ENCODE results near the gene KIFBP. TPM values are rescaled to one million over a fixed set of nuclear protein-coding genes. Genes with fewer than 3 reads are reported as not detected.
A peak's percentile ranks its signal among the peaks of the same experiment; 100 is the strongest.

KIFBP gene
- total and polyA plus RNA-seq, 2 experiments from 2014 or later: 54.0 to 56.5 TPM

- no peak for DNase-seq
- in situ Hi-C loops (cut with MboI): no loop called here
- Histone ChIP-seq H3K36me3 (ENCODE audit: low read depth) (no peaks in the 10 kb centered on the region), H3K27ac (peak overlapping the region; percentile 89), H4K20me1 (ENCODE audit: insufficient read depth) (no peaks in the 10 kb centered on the region), H3K27me3 (replicated peaks; ENCODE audit: insufficient read depth) (no peaks in the 10 kb centered on the region), H3K4me2 (ENCODE audit: unreplicated experiment) (peak overlapping the region; percentile 69), H2AFZ (0 out of 2 replicates have a peak overlapping the region, but pooled peaks have one; percentile 72), H3K9ac (peak overlapping the region; percentile 64), H3K9me2 (ENCODE audit: insufficient read depth) (no peaks in the 10 kb centered on the region), H3F3A (ENCODE audit: insufficient read depth) (peaks cover 42% of the 10 kb centered on the region), H3K4me3 (no peak overlapping the region), H3K79me2 (ENCODE audit: insufficient read depth) (no peaks in the 10 kb centered on the region), H3K4me1 (ENCODE audit: insufficient read depth) (peaks cover 47% of the 10 kb centered on the region), H3K9me3 (ENCODE audit: low read depth) (no peaks in the 10 kb centered on the region)
- 92 to 93% methylated on average over 6 of the region's 6 CpGs for WGBS, 2 experiments (ENCODE audit: low coverage in 1 of 2, low lambda C conversion rate in 2 of 2, missing lambda C conversion rate in 2 of 2)
- TF ChIP-seq EZH2 (IDR thresholded peaks at IDR 0.05; ENCODE audit: insufficient read depth, poor library complexity, severe bottlenecking): no peak
- no peak for TF ChIP-seq EZH2phosphoT487 (IDR thresholded peaks at IDR 0.05; ENCODE audit: insufficient read depth, low read depth)
Measured at GRCh38 chr10:69064762-69065328, 76.2 kb downstream of the KIFBP start.

- Histone ChIP-seq H3K9ac (peak overlapping the region; percentile 64), H3K9me3 (ENCODE audit: low read depth) (no peaks in the 10 kb centered on the region), H3K9me2 (ENCODE audit: insufficient read depth) (no peaks in the 10 kb centered on the region), H3K27me3 (replicated peaks; ENCODE audit: insufficient read depth) (no peaks in the 10 kb centered on the region), H3K4me3 (peak overlapping the region; percentile 44), H3K4me1 (ENCODE audit: insufficient read depth) (peaks cover 44% of the 10 kb centered on the region), H3K27ac (peak overlapping the region; percentile 89), H2AFZ (peak overlapping the region; percentile 72), H4K20me1 (ENCODE audit: insufficient read depth) (no peaks in the 10 kb centered on the region), H3F3A (ENCODE audit: insufficient read depth) (peaks cover 41% of the 10 kb centered on the region), H3K79me2 (ENCODE audit: insufficient read depth) (no peaks in the 10 kb centered on the region), H3K36me3 (ENCODE audit: low read depth) (no peaks in the 10 kb centered on the region), H3K4me2 (ENCODE audit: unreplicated experiment) (peak overlapping the region; percentile 69)
- 41% methylated on average over 8 of the region's 8 CpGs for WGBS, 2 experiments (ENCODE audit: low coverage in 1 of 2, low lambda C conversion rate in 2 of 2, missing lambda C conversion rate in 2 of 2)
- peak; percentile 86 for DNase-seq
- TF ChIP-seq EZH2 (IDR thresholded peaks at IDR 0.05; ENCODE audit: insufficient read depth, poor library complexity, severe bottlenecking): no peak
- no peak for TF ChIP-seq EZH2phosphoT487 (IDR thresholded peaks at IDR 0.05; ENCODE audit: insufficient read depth, low read depth)
- in situ Hi-C loops (cut with MboI): no loop called here
Measured at GRCh38 chr10:69065406-69066361, 77.1 kb downstream of the KIFBP start.

Other genes with a start within 250 kb of the KIFBP start
- gene STOX1, start 161.3 kb upstream of the KIFBP start, total RNA-seq (2014; rRNA removed; shearing (Covaris generic)): 0.25 TPM in 1 of 2 replicates, not detected in the other
- gene STOX1, start 161.3 kb upstream of the KIFBP start, polyA plus RNA-seq (2016; fragmentation: Nextera tagmentation; extraction: Ambion mirVana): not detected in 2 replicates
- gene DDX50, start 87.5 kb upstream of the KIFBP start, total RNA-seq (2014; rRNA removed; shearing (Covaris generic)): 49.0 and 63.4 TPM in 2 replicates
- 40.4 and 43.6 TPM in 2 replicates for gene DDX50, start 87.5 kb upstream of the KIFBP start, polyA plus RNA-seq (2016; fragmentation: Nextera tagmentation; extraction: Ambion mirVana)
- 68.2 and 77.8 TPM in 2 replicates for gene DDX21, start 32.6 kb upstream of the KIFBP start, total RNA-seq (2014; rRNA removed; shearing (Covaris generic))
- gene DDX21, start 32.6 kb upstream of the KIFBP start, polyA plus RNA-seq (2016; fragmentation: Nextera tagmentation; extraction: Ambion mirVana): 24.1 and 24.7 TPM in 2 replicates
- 108 and 136 TPM in 2 replicates for gene SRGN, start 99.3 kb downstream of the KIFBP start, total RNA-seq (2014; rRNA removed; shearing (Covaris generic))
- gene SRGN, start 99.3 kb downstream of the KIFBP start, polyA plus RNA-seq (2016; fragmentation: Nextera tagmentation; extraction: Ambion mirVana): 89.9 and 90.0 TPM in 2 replicates
- gene VPS26A, start 135.4 kb downstream of the KIFBP start, total RNA-seq (2014; rRNA removed; shearing (Covaris generic)): 24.4 and 25.3 TPM in 2 replicates
- 79.4 and 82.0 TPM in 2 replicates for gene VPS26A, start 135.4 kb downstream of the KIFBP start, polyA plus RNA-seq (2016; fragmentation: Nextera tagmentation; extraction: Ambion mirVana)
- gene SUPV3L1, start 191.4 kb downstream of the KIFBP start, total RNA-seq (2014; rRNA removed; shearing (Covaris generic)): 18.2 and 29.9 TPM in 2 replicates
- 28.1 and 29.8 TPM in 2 replicates for gene SUPV3L1, start 191.4 kb downstream of the KIFBP start, polyA plus RNA-seq (2016; fragmentation: Nextera tagmentation; extraction: Ambion mirVana)
- gene HKDC1, start 231.5 kb downstream of the KIFBP start, total RNA-seq (2014; rRNA removed; shearing (Covaris generic)): 0.13 and 0.32 TPM in 2 replicates
- 0.33 and 0.34 TPM in 2 replicates for gene HKDC1, start 231.5 kb downstream of the KIFBP start, polyA plus RNA-seq (2016; fragmentation: Nextera tagmentation; extraction: Ambion mirVana)

Data from GM23248 (cell line).